Stimulated activated CD8-positive, alpha-beta memory T cell treated with anti-CD3 and anti-CD28 coated beads, Interleukin-15, amount 100 ng/mL, for 1 hour (primary cell): ENCODE data around the gene PTPMT1.

ENCODE experiments used
- DNase-seq: peaks from one replicate; pipeline ENCODE4 v3.0.0-alpha.2; 2020; ENCODE audit warnings: low read depth

The PTPMT1 gene

DNA sequence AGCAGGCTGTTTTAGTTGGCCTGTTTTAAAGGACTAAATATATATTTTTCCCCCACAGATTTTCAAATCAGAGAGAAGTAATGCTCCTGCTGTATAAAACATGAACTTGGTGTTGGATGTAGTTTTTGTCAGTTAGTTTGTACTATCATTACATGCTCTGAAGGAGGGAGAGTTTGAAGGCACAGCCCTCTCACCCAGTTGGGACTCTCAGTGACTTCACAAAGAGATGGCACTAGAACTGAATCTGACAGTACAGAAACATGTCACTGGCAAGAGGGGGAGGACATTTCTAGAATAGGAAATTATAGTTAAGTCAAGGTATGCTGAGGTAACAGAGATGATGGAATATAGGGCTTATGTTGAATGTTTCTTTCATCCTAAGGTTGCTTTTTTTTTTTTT, 49.9 kb downstream of the PTPMT1 start:
- DNase-seq: no peak

DNA sequence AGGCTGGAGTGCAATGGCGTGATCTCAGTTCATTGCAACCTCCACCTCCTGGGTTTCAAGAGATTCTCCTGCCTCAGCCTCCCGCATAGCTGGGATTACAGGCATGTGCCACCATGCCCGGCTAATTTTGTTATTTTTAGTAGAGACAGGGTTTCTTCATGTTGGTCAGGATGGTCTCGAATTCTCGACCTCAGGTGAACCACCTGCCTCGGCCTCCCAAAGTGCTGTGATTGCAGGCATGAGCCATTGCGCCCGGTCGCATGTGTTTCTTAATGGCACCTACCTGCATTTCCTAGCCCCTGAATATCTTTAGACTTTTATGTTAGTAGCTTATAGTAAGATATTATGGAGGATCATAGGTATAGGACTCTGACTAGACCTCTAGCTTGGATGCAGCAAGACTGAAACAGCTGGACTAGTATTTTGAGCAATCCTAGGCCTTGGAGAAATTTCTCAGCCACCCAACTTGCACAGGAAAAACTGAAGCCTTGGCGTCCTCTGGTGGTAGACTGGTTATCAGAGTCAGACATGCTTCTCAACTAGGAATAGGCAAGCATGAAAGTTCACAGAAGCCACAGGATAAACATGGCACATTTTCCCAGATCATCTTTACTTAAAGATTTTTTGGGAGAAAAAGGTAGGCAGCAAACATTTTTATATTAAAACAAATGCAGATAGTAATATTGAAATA, 51.5 kb downstream of the PTPMT1 start:
- no peak for DNase-seq

DNA sequence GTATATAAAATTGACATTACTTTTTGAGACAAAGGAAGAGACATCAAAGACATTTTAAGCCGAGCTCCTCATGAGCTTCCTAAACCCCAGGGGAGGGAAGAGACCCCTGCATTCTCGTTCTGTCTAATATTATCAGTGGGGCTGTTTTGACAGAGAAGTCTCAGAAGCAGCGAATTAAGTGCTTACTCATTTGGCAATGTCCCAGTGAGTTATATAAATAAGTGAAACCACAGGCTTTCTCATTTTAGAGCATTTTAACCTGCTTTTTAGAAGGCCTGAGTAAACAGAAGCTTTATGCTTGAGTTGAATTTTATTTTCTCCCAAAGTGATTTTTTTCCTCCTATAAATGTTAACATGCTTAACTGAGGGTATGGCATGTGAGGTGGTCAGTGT, 52.0 kb downstream of the PTPMT1 start:
- no peak for DNase-seq

DNA sequence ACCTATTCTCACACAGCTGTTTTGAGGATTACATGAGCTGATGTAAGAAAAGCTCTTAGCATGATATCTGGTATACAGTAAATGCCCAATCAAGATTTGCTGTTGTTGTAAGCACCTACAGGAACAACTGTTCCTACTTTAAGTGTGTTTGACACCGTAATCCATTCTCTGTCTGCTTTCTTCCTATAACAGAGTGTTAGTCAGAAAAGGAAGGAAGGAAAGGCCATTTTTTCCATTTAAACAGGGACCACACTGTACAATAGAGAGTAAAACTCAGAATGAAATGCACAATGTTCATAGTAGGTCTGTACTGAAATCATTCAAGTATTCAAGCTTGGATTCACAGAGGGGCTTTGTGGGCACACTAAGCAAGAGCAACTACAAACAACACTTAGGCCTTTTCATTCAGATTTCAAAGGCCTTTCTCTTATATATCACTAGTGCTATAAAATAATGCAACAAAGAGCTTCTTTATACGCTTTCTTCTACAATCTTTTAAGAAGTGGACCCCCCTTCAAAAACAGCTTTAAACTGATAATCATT, 55.5 kb downstream of the PTPMT1 start:
- DNase-seq: no peak
